ENCODE data around the gene NFIA. TPM values are rescaled to one million over a fixed set of nuclear protein-coding genes. Genes with fewer than 3 reads are reported as not detected.

NFIA gene
- total and polyA plus RNA-seq, 9 of the 15 experiments (the other 6 are each of a cell fraction or from before 2014, with no cell fraction given): 5.3 to 24.9 (median 9.8) TPM

- H3K9me3 ChIP-seq (replicated peaks; ENCODE audit: control insufficient read depth, insufficient read depth, low read depth, low read length): no peaks in the 10 kb centered on the region
- H3K79me2 ChIP-seq (ENCODE audit: control insufficient read depth, insufficient read depth, low read length): no peaks in the 10 kb centered on the region
- ATAC-seq: peak; percentile 26
- peak in 1 of 4 experiments; percentile 42 for DNase-seq (ENCODE audit: extremely low read depth in 1 of 4, low spot score in 3 of 4)
- ChIA-PET POLR2A (interaction anchor here (0.8 to 1.4 kb wide), 3 partner anchors 8 to 16 kb away, joined by 3 to 9 read pairs (median 3); no protein-coding TSS in a partner anchor), CTCF (ENCODE audit: low intra/inter-chr PET ratio) (interaction anchor here (0.6 kb wide), 1 partner anchor 9 kb away, joined by 3 read pairs; no protein-coding TSS in a partner anchor)
- BruUV-seq (replicated peaks): no TSS peak
- no peaks in the 10 kb centered on the region for H3K27me3 ChIP-seq (ENCODE audit: control insufficient read depth in 2 of 2, insufficient read depth in 2 of 2, low read length in 2 of 2)
- no peaks in the 10 kb centered on the region for H4K20me1 ChIP-seq (replicated peaks; ENCODE audit: control insufficient read depth, insufficient read depth, low read length)
- FAIRE-seq: no peak
- H3K9me1 ChIP-seq (ENCODE audit: control insufficient read depth, insufficient read depth, low read length): no peaks in the 10 kb centered on the region
- peak overlapping the region; percentile 93 for H2AFZ ChIP-seq (ENCODE audit: low read depth, low read length)
- in situ Hi-C loops (cut with MboI): no loop called here
- intact Hi-C loops (cut with micrococcal nuclease): no loop called here
- H3K27ac ChIP-seq (ENCODE audit: extremely low read depth, low read depth, low read length): no peak overlapping the region
- H3K4me1 ChIP-seq (replicated peaks in 1 of 2; ENCODE audit: control insufficient read depth in 2 of 2, insufficient read depth in 2 of 2, low read length in 2 of 2): peaks cover 4 to 17% of the 10 kb centered on the region in 2 experiments; a peak in 4 of 5 replicates
- no peak overlapping the region for H3K9ac ChIP-seq (ENCODE audit: insufficient read depth in 1 of 2, low read depth in 2 of 2, low read length in 2 of 2)
- WGBS (ENCODE audit: insufficient coverage, low coverage, missing lambda C conversion rate): 17% methylated on average over 4 of the region's 4 CpGs
- H3K4me3 ChIP-seq: no peak overlapping the region
- peak overlapping the region; percentile 14; the same call in 1 of the 2 replicates for H3K4me2 ChIP-seq (ENCODE audit: insufficient read depth, low read length)
- H3K36me3 ChIP-seq (ENCODE audit: control insufficient read depth, insufficient read depth, low read length): no peaks in the 10 kb centered on the region
- no peak for TF ChIP-seq CCNT2 (IDR thresholded peaks at IDR 0.05; ENCODE audit: borderline replicate concordance, extremely low read depth, insufficient read length, low read depth, low read length)
- no peak for TF ChIP-seq HCFC1 (IDR thresholded peaks at IDR 0.05; ENCODE audit: low read depth, low read length)
- TF ChIP-seq PTTG1 (tag; IDR thresholded peaks at IDR 0.05; ENCODE audit: low read depth): no peak
- TF ChIP-seq ZFP30 (CRISPR knock-in tag; IDR thresholded peaks at IDR 0.05; ENCODE audit: borderline replicate concordance): no peak
- TF ChIP-seq ZNF79 (CRISPR knock-in tag; IDR thresholded peaks at IDR 0.05; ENCODE audit: low read depth): no peak
- TF ChIP-seq HDAC2 (IDR thresholded peaks at IDR 0.05): no peak
- TF ChIP-seq BCL6 (CRISPR knock-in tag; IDR thresholded peaks at IDR 0.05): no peak
- TF ChIP-seq ILK (tag; IDR thresholded peaks at IDR 0.05; ENCODE audit: borderline replicate concordance, low read depth): no peak
- TF ChIP-seq ETV6 (IDR thresholded peaks at IDR 0.05; ENCODE audit: borderline replicate concordance in 1 of 2, low read depth in 2 of 2, low read length in 1 of 2): no peak
- TF ChIP-seq ETV6 (CRISPR knock-in tag; IDR thresholded peaks at IDR 0.05; ENCODE audit: borderline replicate concordance): no peak
- no peak for TF ChIP-seq SMAD4 (CRISPR knock-in tag; conservative IDR thresholded peaks at IDR 0.05)
- no peak for TF ChIP-seq HOMEZ (CRISPR knock-in tag; IDR thresholded peaks at IDR 0.05)
- TF ChIP-seq TEAD4 (IDR thresholded peaks at IDR 0.05; ENCODE audit: low read length): peak; percentile 49
- TF ChIP-seq TEAD4 (CRISPR knock-in tag; IDR thresholded peaks at IDR 0.05; ENCODE audit: borderline replicate concordance): no peak
- TF ChIP-seq ZNF707 (CRISPR knock-in tag; conservative IDR thresholded peaks at IDR 0.05): no peak
- TF ChIP-seq CBFA2T3 (IDR thresholded peaks at IDR 0.05): peak; percentile 69
- TF ChIP-seq BHLHE40 (IDR thresholded peaks at IDR 0.05; ENCODE audit: low read length): no peak
- no peak for TF ChIP-seq RHOXF2B (CRISPR knock-in tag; conservative IDR thresholded peaks at IDR 0.05)
- no peak for TF ChIP-seq ZZZ3 (IDR thresholded peaks at IDR 0.05)
- TF ChIP-seq ARID1B (IDR thresholded peaks at IDR 0.05): peak; percentile 63
- no peak for TF ChIP-seq TCF15 (CRISPR knock-in tag; IDR thresholded peaks at IDR 0.05)
- no peak for TF ChIP-seq SMC3 (conservative IDR thresholded peaks at IDR 0.05; ENCODE audit: insufficient read depth, low read depth, low read length)
- TF ChIP-seq RNF2 (IDR thresholded peaks at IDR 0.05): no peak
- no peak for TF ChIP-seq ARID2 (IDR thresholded peaks at IDR 0.05)
- no peak for TF ChIP-seq ZNF174 (CRISPR knock-in tag; IDR thresholded peaks at IDR 0.05)
Observed at GRCh38 chr1:61070054-61070453, 12.3 kb upstream of the NFIA start.
